Measurements from ENCODE around the gene EWSR1. TPM values are rescaled to one million over a fixed set of nuclear protein-coding genes. Genes with fewer than 3 reads are reported as not detected.

Gene EWSR1
- total RNA-seq, 4 donors from 2014 or later: 132 to 308 (median 170) TPM

- Histone ChIP-seq H3K36me3 (no peaks in the 10 kb centered on the region), H3K27ac (peak overlapping the region; percentile 91), H3K9me3 (no peaks in the 10 kb centered on the region), H3K27me3 (no peaks in the 10 kb centered on the region), H3K4me1 (peaks cover 70% of the 10 kb centered on the region), H3K4me3 (peak overlapping the region; percentile 88)
- 20% methylated on average over 11 of the region's 20 CpGs for WGBS
- DNase-seq (ENCODE audit: low spot score in 2 of 2): no peak
- TF ChIP-seq EP300 (IDR thresholded peaks at IDR 0.05) (no peak), POLR2AphosphoS5 (IDR thresholded peaks at IDR 0.05) (no peak), POLR2A (IDR thresholded peaks at IDR 0.05) (no peak)
- TF ChIP-seq, protein P1, sequence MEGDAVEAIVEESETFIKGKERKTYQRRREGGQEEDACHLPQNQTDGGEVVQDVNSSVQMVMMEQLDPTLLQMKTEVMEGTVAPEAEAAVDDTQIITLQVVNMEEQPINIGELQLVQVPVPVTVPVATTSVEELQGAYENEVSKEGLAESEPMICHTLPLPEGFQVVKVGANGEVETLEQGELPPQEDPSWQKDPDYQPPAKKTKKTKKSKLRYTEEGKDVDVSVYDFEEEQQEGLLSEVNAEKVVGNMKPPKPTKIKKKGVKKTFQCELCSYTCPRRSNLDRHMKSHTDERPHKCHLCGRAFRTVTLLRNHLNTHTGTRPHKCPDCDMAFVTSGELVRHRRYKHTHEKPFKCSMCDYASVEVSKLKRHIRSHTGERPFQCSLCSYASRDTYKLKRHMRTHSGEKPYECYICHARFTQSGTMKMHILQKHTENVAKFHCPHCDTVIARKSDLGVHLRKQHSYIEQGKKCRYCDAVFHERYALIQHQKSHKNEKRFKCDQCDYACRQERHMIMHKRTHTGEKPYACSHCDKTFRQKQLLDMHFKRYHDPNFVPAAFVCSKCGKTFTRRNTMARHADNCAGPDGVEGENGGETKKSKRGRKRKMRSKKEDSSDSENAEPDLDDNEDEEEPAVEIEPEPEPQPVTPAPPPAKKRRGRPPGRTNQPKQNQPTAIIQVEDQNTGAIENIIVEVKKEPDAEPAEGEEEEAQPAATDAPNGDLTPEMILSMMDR (IDR thresholded peaks at IDR 0.05): no peak
These were observed 39.6 kb downstream of the EWSR1 start for GRCh38 chr22:29307596-29308147.

DNA sequence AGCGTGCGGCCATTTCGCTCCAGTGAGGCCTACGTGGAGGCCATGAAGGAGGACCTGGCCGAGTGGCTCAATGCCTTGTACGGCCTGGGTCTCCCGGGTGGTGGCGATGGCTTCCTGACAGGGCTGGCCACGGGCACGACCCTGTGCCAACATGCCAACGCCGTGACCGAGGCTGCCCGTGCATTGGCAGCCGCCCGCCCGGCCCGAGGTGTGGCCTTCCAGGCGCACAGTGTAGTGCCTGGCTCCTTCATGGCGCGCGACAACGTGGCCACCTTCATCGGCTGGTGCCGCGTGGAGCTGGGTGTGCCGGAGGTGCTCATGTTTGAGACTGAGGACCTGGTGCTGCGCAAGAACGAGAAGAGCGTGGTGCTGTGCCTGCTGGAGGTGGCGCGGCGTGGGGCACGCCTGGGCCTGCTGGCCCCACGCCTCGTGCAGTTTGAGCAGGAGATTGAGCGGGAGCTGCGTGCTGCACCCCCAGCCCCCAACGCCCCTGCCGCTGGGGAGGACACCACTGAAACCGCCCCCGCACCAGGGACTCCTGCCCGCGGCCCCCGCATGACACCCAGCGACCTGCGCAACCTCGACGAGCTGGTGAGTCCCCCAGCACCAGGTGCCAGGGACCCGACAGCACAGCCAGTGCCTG lies 40.2 kb downstream of the EWSR1 start:
- peaks cover under 1% of the 10 kb centered on the region for H3K27me3 ChIP-seq
- H3K27ac ChIP-seq: peak overlapping the region; percentile 91
- peak overlapping the region; percentile 88 for H3K4me3 ChIP-seq
- H3K4me1 ChIP-seq: peaks cover 70% of the 10 kb centered on the region
- WGBS: 42% methylated on average over 8 of the region's 50 CpGs
- TF ChIP-seq POLR2A (IDR thresholded peaks at IDR 0.05) (no peak), POLR2AphosphoS5 (IDR thresholded peaks at IDR 0.05) (no peak), EP300 (IDR thresholded peaks at IDR 0.05) (no peak)
- TF ChIP-seq, protein P1 (IDR thresholded peaks at IDR 0.05): no peak
- DNase-seq (ENCODE audit: low spot score in 2 of 2): no peak
- H3K9me3 ChIP-seq: no peaks in the 10 kb centered on the region
- no peaks in the 10 kb centered on the region for H3K36me3 ChIP-seq

- peak overlapping the region; percentile 88 for H3K4me3 ChIP-seq
- WGBS: 39% methylated on average over 8 of the region's 13 CpGs
These were observed 40.8 kb downstream of the EWSR1 start for GRCh38 chr22:29308791-29309262.

DNA sequence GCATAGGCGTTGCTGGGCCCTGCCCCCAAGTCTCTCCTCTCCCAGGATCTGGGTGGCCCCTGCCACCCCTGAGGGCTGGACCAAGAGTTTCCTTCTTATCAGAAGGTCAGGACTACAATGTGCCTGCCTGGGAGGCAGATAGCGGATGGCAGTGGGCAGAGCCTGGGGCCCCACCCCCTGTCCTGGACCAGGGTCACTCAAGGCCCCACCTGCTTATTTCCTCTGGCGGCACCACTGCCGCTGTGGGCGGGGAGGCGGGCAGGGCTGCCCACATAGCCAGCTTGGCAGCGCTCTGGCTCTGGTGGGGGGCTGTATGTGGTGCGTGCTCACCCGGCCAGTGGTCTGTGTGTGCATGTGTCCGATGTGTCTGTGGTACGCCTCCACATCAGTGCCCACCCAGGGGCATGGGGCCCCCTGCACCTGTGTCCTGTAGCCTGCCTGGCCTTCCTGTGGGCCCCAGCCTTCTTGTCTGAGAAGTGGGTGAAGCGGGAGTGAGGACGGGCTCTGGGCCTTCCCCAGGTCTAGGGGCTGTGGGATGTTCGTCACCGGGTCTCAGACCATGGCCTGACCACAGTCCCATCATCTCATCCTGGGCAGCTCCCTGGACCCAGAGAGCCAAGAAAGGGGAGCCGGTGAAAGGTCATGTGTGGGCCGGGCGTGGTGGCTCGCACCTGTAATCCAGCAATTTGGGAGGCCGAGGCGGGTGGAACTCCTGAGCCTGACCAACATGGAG lies 41.4 kb downstream of the EWSR1 start:
- Histone ChIP-seq H3K4me3 (peak overlapping the region; percentile 88), H3K36me3 (no peaks in the 10 kb centered on the region), H3K27me3 (peaks cover 13% of the 10 kb centered on the region), H3K9me3 (no peaks in the 10 kb centered on the region), H3K4me1 (peaks cover 80% of the 10 kb centered on the region), H3K27ac (peak overlapping the region; percentile 91)
- TF ChIP-seq POLR2AphosphoS5 (IDR thresholded peaks at IDR 0.05) (no peak), EP300 (IDR thresholded peaks at IDR 0.05) (no peak), POLR2A (IDR thresholded peaks at IDR 0.05) (no peak)
- TF ChIP-seq, protein P1 (IDR thresholded peaks at IDR 0.05): no peak
- WGBS: 73% methylated on average over 8 of the region's 21 CpGs
- DNase-seq (ENCODE audit: low spot score in 2 of 2): peak in 1 of 2 donors; percentile 69

More at GRCh38 chr22:29308791-29309262, 40.8 kb downstream of the EWSR1 start:
- no peaks in the 10 kb centered on the region for H3K9me3 ChIP-seq
- H3K27me3 ChIP-seq: peaks cover 6% of the 10 kb centered on the region
- no peak for TF ChIP-seq POLR2A (IDR thresholded peaks at IDR 0.05)
- TF ChIP-seq, protein P1 (IDR thresholded peaks at IDR 0.05): no peak
- no peak for TF ChIP-seq EP300 (IDR thresholded peaks at IDR 0.05)
- no peak for TF ChIP-seq POLR2AphosphoS5 (IDR thresholded peaks at IDR 0.05)
- no peak for DNase-seq (ENCODE audit: low spot score in 2 of 2)
- no peaks in the 10 kb centered on the region for H3K36me3 ChIP-seq
- peak overlapping the region; percentile 91 for H3K27ac ChIP-seq
- H3K4me1 ChIP-seq: peaks cover 74% of the 10 kb centered on the region
